ENCODE data around the gene TTC13. TPM values are rescaled to one million over a fixed set of nuclear protein-coding genes. Genes with fewer than 3 reads are reported as not detected.
A peak's percentile ranks its signal among the peaks of the same experiment; 100 is the strongest.

TTC13 gene
- total and polyA plus RNA-seq, 4 experiments from 2014 or later, result 11.7 to 54.5 (median 28.6) TPM

DNA sequence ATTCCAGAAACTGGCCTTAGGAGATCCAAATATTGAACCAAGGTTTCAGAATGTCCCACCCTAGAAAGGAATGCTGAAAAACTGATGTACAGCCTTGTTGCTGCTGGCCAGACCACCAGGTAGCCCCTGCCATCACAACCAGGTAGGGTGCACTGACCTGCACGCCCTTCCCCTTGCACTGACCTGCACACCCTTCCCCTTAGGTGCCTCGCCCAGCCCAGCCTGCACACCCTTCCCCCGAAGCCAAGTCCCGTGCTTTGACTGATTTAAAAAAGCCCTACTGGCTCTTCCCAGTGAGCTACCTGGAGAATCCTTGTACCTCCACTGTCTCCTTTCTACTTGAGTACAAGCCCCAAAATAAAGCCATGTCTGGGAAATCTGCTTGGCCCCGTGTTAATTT is 84.0 kb downstream of the TTC13 start:
- H3K27ac ChIP-seq (ENCODE audit: low read depth, low read length), result no peak overlapping the region
- H3K4me3 ChIP-seq (ENCODE audit: low read length in 2 of 2), result no peak overlapping the region
- no peaks in the 10 kb centered on the region for H3K36me3 ChIP-seq (ENCODE audit: insufficient read depth, low read length)
- H3K27me3 ChIP-seq (ENCODE audit: insufficient read depth, low read length), result no peaks in the 10 kb centered on the region
- Mint-ChIP-seq H3K4me1 (no peaks in the 10 kb centered on the region), H3K4me3 (no peak overlapping the region), H3K9me3 (no peaks in the 10 kb centered on the region), H3K36me3 (peaks cover 0 to 2% of the 10 kb centered on the region in 2 donors), H3K27me3 (peaks cover 3 to 7% of the 10 kb centered on the region in 2 donors), H3K27ac (no peak overlapping the region)
- intact Hi-C loops (cut with micrococcal nuclease), result no loop called here
- no peaks in the 10 kb centered on the region for H3K4me1 ChIP-seq (ENCODE audit: insufficient read depth, low read length)
- ChIA-PET CTCF (ENCODE audit: partially characterized antibody) (no interaction called here), POLR2A (ENCODE audit: partially characterized antibody) (no interaction called here)
- no peaks in the 10 kb centered on the region for H3K9me3 ChIP-seq (ENCODE audit: control insufficient read depth in 1 of 2, low read length in 2 of 2)
- DNase-seq, result no peak

DNA sequence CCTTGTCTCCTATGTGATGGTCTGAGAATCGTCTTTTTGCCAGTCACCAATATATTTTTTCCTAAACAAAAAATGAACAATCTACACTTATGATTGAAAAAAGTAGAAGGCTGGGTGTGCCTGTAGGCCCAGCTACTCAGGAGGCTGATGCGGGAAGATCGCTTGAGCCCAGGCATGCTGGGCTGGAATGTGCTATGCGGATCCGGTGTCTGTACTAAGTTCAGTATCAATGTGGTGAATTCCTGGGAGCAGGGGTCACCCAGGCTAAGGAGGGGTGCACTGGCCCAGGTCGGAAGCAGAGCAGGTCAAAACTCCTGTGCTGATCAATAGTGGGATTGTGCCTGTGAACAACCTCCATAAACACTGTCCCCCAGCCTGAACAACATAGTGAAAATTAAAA is 84.6 kb downstream of the TTC13 start:
- H3K36me3 ChIP-seq (ENCODE audit: insufficient read depth, low read length), result no peaks in the 10 kb centered on the region
- no peaks in the 10 kb centered on the region for H3K4me1 ChIP-seq (ENCODE audit: insufficient read depth, low read length)
- H3K27me3 ChIP-seq (ENCODE audit: insufficient read depth, low read length), result no peaks in the 10 kb centered on the region
- intact Hi-C loops (cut with micrococcal nuclease), result no loop called here
- no peaks in the 10 kb centered on the region for H3K9me3 Mint-ChIP-seq
- H3K27me3 Mint-ChIP-seq, result peaks cover 3 to 10% of the 10 kb centered on the region in 2 donors
- no peaks in the 10 kb centered on the region for H3K9me3 ChIP-seq (ENCODE audit: control insufficient read depth in 1 of 2, low read length in 2 of 2)
- no peak overlapping the region for H3K27ac ChIP-seq (ENCODE audit: low read depth, low read length)
- DNase-seq, result no peak
- ChIA-PET CTCF (ENCODE audit: partially characterized antibody) (no interaction called here), POLR2A (ENCODE audit: partially characterized antibody) (no interaction called here)
- H3K36me3 Mint-ChIP-seq, result peaks cover 0 to 2% of the 10 kb centered on the region in 2 donors
- no peak overlapping the region for H3K4me3 ChIP-seq (ENCODE audit: low read length in 2 of 2)
- H3K4me1 Mint-ChIP-seq, result no peaks in the 10 kb centered on the region
- no peak overlapping the region for H3K4me3 Mint-ChIP-seq
- H3K27ac Mint-ChIP-seq, result no peak overlapping the region

DNA sequence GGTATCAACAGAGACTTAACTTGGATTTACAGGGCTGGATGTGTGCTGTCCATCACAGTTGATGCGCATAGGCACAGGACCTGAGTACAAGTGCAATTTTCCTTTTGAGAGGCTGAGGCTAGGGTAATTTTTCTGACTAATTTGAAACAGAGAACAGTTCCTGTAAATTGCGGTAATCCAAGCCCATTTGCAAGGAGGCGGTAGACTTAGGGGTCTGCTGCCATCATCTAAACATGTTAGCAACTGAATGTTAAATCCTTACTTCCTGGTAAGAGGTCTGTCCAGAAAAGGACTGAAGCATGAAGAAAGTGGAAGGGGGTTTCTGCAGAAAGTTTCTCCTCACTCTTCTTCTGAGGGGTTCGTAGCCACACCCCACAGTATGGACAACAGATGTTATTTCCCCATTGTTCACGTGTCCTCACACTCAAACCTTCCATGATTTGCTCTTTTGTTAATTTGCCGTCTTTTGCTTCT is 86.6 kb downstream of the TTC13 start:
- no peak for DNase-seq
- Histone ChIP-seq H3K27me3 (ENCODE audit: insufficient read depth, low read length) (no peaks in the 10 kb centered on the region), H3K36me3 (ENCODE audit: insufficient read depth, low read length) (no peaks in the 10 kb centered on the region), H3K4me3 (ENCODE audit: low read length in 2 of 2) (no peak overlapping the region), H3K27ac (ENCODE audit: low read depth, low read length) (no peak overlapping the region), H3K9me3 (ENCODE audit: control insufficient read depth in 1 of 2, low read length in 2 of 2) (no peaks in the 10 kb centered on the region), H3K4me1 (ENCODE audit: insufficient read depth, low read length) (no peaks in the 10 kb centered on the region)
- H3K27ac Mint-ChIP-seq, result no peak overlapping the region
- H3K27me3 Mint-ChIP-seq, result peaks cover 5 to 18% of the 10 kb centered on the region in 2 donors
- ChIA-PET POLR2A (ENCODE audit: partially characterized antibody) (no interaction called here), CTCF (ENCODE audit: partially characterized antibody) (no interaction called here)
- intact Hi-C loops (cut with micrococcal nuclease), result no loop called here
- no peaks in the 10 kb centered on the region for H3K9me3 Mint-ChIP-seq
- no peaks in the 10 kb centered on the region for H3K4me1 Mint-ChIP-seq
- H3K4me3 Mint-ChIP-seq, result no peak overlapping the region
- H3K36me3 Mint-ChIP-seq, result no peaks in the 10 kb centered on the region

GRCh38 chr1:230891413-230891812 is 87.2 kb downstream of the TTC13 start:
- no peaks in the 10 kb centered on the region for H3K36me3 Mint-ChIP-seq
- POLR2A ChIA-PET (ENCODE audit: partially characterized antibody), result no interaction called here
- H3K27ac Mint-ChIP-seq, result no peak overlapping the region
- no peaks in the 10 kb centered on the region for H3K36me3 ChIP-seq (ENCODE audit: insufficient read depth, low read length)
- no peaks in the 10 kb centered on the region for H3K27me3 ChIP-seq (ENCODE audit: insufficient read depth, low read length)
- H3K4me3 ChIP-seq (ENCODE audit: low read length in 2 of 2), result no peak overlapping the region
- H3K4me3 Mint-ChIP-seq, result no peak overlapping the region
- no peaks in the 10 kb centered on the region for H3K9me3 Mint-ChIP-seq
- no peaks in the 10 kb centered on the region for H3K4me1 Mint-ChIP-seq
- H3K4me1 ChIP-seq (ENCODE audit: insufficient read depth, low read length), result no peaks in the 10 kb centered on the region
- H3K27me3 Mint-ChIP-seq, result peaks cover 5 to 18% of the 10 kb centered on the region in 2 donors
- CTCF ChIA-PET (ENCODE audit: partially characterized antibody), result no interaction called here
- no peak overlapping the region for H3K27ac ChIP-seq (ENCODE audit: low read depth, low read length)
- intact Hi-C loops (cut with micrococcal nuclease), result no loop called here
- H3K9me3 ChIP-seq (ENCODE audit: control insufficient read depth in 1 of 2, low read length in 2 of 2), result no peaks in the 10 kb centered on the region
- no peak for DNase-seq

DNA sequence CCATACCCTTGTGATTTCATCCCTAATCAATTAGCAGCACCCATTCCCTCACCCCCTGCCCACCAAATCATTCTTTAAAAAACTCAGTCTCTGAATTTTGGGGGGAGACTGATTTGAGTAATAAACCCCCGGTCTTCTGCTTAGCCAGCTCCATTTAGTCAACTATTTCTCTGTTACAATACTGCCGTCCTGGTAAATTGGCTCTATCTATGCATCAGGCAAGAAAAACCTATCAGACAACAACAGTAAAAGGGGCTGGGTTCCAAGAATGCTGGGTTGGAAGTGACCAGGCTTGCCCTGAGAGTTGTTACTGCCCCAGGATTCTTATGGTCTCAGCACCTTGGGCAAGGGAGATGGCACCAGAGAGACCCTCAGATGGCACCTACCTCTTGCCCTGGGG is 94.0 kb downstream of the TTC13 start:
- ChIA-PET POLR2A (ENCODE audit: partially characterized antibody) (no interaction called here), CTCF (ENCODE audit: partially characterized antibody) (no interaction called here)
- H3K9me3 Mint-ChIP-seq, result peaks cover 0 to 20% (median 11%) of the 10 kb centered on the region in 8 donors
- Histone ChIP-seq H3K4me3 (ENCODE audit: low read length in 2 of 2) (no peak overlapping the region), H3K27ac (ENCODE audit: low read depth, low read length) (no peak overlapping the region), H3K4me1 (ENCODE audit: insufficient read depth, low read length) (no peaks in the 10 kb centered on the region), H3K27me3 (ENCODE audit: insufficient read depth, low read length) (peaks cover 14% of the 10 kb centered on the region), H3K9me3 (ENCODE audit: control insufficient read depth in 1 of 2, low read length in 2 of 2) (no peaks in the 10 kb centered on the region), H3K36me3 (ENCODE audit: insufficient read depth, low read length) (no peaks in the 10 kb centered on the region)
- peaks cover 0 to 6% of the 10 kb centered on the region in 2 donors for H3K36me3 Mint-ChIP-seq
- DNase-seq, result no peak
- H3K27ac Mint-ChIP-seq, result no peak overlapping the region
- no peaks in the 10 kb centered on the region for H3K4me1 Mint-ChIP-seq
- peaks cover 35 to 52% of the 10 kb centered on the region in 2 donors for H3K27me3 Mint-ChIP-seq
- H3K4me3 Mint-ChIP-seq, result no peak overlapping the region
- intact Hi-C loops (cut with micrococcal nuclease), result no loop called here

- peaks cover 35 to 48% of the 10 kb centered on the region in 2 donors for H3K27me3 Mint-ChIP-seq
- no peaks in the 10 kb centered on the region for H3K4me1 ChIP-seq (ENCODE audit: insufficient read depth, low read length)
- no peak overlapping the region for H3K4me3 ChIP-seq (ENCODE audit: low read length in 2 of 2)
- no peak for DNase-seq
- no peaks in the 10 kb centered on the region for H3K9me3 ChIP-seq (ENCODE audit: control insufficient read depth in 1 of 2, low read length in 2 of 2)
- H3K9me3 Mint-ChIP-seq, result peaks cover 0 to 20% (median 11%) of the 10 kb centered on the region in 8 donors
- H3K36me3 Mint-ChIP-seq, result peaks cover 0 to 6% of the 10 kb centered on the region in 2 donors
- H3K27ac ChIP-seq (ENCODE audit: low read depth, low read length), result no peak overlapping the region
- CTCF ChIA-PET (ENCODE audit: partially characterized antibody), result no interaction called here
- no peak overlapping the region for H3K27ac Mint-ChIP-seq
- peaks cover 14% of the 10 kb centered on the region for H3K27me3 ChIP-seq (ENCODE audit: insufficient read depth, low read length)
- H3K4me3 Mint-ChIP-seq, result no peak overlapping the region
- H3K36me3 ChIP-seq (ENCODE audit: insufficient read depth, low read length), result no peaks in the 10 kb centered on the region
- POLR2A ChIA-PET (ENCODE audit: partially characterized antibody), result no interaction called here
- no peaks in the 10 kb centered on the region for H3K4me1 Mint-ChIP-seq
- intact Hi-C loops (cut with micrococcal nuclease), result no loop called here
Measured at GRCh38 chr1:230883967-230884366, 94.7 kb downstream of the TTC13 start.

DNA sequence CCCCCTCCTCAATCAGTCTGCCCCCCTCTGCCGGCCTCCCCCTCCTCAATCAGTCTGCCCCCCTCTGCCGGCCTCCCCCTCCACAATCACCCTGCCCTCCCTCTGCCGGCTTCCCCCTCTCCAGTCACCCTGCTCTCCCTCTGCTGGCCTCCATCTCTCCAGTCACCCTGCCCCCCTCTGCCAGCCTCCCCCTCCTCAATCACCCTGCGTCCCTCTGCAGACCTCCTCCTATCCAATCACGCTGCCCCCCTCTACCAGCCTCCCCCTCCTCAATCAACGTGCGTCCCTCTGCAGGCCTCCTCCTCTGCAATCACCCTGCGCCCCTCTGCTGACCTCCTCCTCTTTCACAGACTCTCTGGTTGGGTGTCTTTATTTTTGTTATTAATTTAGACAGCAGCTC is 98.9 kb downstream of the TTC13 start:
- Histone ChIP-seq H3K9me3 (ENCODE audit: control insufficient read depth in 1 of 2, low read length in 2 of 2) (no peaks in the 10 kb centered on the region), H3K36me3 (ENCODE audit: insufficient read depth, low read length) (no peaks in the 10 kb centered on the region), H3K4me3 (ENCODE audit: low read length in 2 of 2) (no peak overlapping the region), H3K4me1 (ENCODE audit: insufficient read depth, low read length) (no peaks in the 10 kb centered on the region), H3K27ac (ENCODE audit: low read depth, low read length) (no peak overlapping the region), H3K27me3 (ENCODE audit: insufficient read depth, low read length) (peaks cover 14% of the 10 kb centered on the region)
- intact Hi-C loops (cut with micrococcal nuclease), result no loop called here
- H3K4me1 Mint-ChIP-seq, result no peaks in the 10 kb centered on the region
- H3K27me3 Mint-ChIP-seq, result peaks cover 39 to 43% of the 10 kb centered on the region in 2 donors
- H3K36me3 Mint-ChIP-seq, result peaks cover 0 to 4% of the 10 kb centered on the region in 2 donors
- ChIA-PET CTCF (ENCODE audit: partially characterized antibody) (no interaction called here), POLR2A (ENCODE audit: partially characterized antibody) (no interaction called here)
- no peak for DNase-seq
- no peak overlapping the region for H3K27ac Mint-ChIP-seq
- H3K4me3 Mint-ChIP-seq, result peak overlapping the region in 1 of 8 donors; percentile 12
- H3K9me3 Mint-ChIP-seq, result peaks cover 0 to 12% (median 5%) of the 10 kb centered on the region in 8 donors

DNA sequence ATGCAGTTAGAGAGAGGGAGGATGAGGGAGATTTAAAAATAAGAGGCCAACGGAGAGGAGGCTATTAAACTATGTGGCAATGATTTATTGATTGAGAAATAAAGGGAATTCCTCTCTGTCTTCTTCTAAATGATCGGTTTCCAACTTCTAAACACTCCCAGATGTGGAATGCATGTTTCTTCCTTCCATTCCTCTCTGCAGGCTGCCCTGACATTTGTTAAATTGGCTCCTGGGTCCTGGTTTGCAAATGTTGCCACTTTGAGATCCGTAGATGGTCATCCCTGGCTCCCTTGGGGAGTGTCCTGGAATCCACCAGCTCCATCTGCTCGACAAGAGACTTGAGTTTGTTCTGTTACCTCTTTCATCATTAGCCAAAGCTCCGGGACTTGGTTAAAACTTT is 100.1 kb downstream of the TTC13 start:
- Mint-ChIP-seq H3K9me3 (peaks cover 0 to 4% (median 0%) of the 10 kb centered on the region in 8 donors), H3K27ac (no peak overlapping the region), H3K4me3 (no peak overlapping the region), H3K36me3 (peaks cover 0 to 4% of the 10 kb centered on the region in 2 donors), H3K27me3 (peaks cover 40% of the 10 kb centered on the region in 2 donors), H3K4me1 (no peaks in the 10 kb centered on the region)
- ChIA-PET POLR2A (ENCODE audit: partially characterized antibody) (no interaction called here), CTCF (ENCODE audit: partially characterized antibody) (no interaction called here)
- Histone ChIP-seq H3K27ac (ENCODE audit: low read depth, low read length) (no peak overlapping the region), H3K9me3 (ENCODE audit: control insufficient read depth in 1 of 2, low read length in 2 of 2) (no peaks in the 10 kb centered on the region), H3K4me3 (ENCODE audit: low read length in 2 of 2) (no peak overlapping the region), H3K27me3 (ENCODE audit: insufficient read depth, low read length) (peaks cover 14% of the 10 kb centered on the region), H3K4me1 (ENCODE audit: insufficient read depth, low read length) (no peaks in the 10 kb centered on the region), H3K36me3 (ENCODE audit: insufficient read depth, low read length) (no peaks in the 10 kb centered on the region)
- DNase-seq, result no peak
- intact Hi-C loops (cut with micrococcal nuclease), result no loop called here

Measured in CD4-positive, alpha-beta memory T cell (primary cell).